Stomach smooth muscle (tissue), 2 donors: Measurements from ENCODE around the gene MRPL23.

Experiments used
- H3K27ac ChIP-seq: one replicate; pipeline ENCODE4 v1.7.0; 2013; ENCODE audit warnings: mild to moderate bottlenecking, low read length, inconsistent platforms
- H3K27me3 ChIP-seq, 2 donors: one replicate each; pipeline ENCODE4 v1.7.0; 2013; ENCODE audit warnings: low read length in 2 of 2; ENCODE audit not compliant: insufficient read depth in 2 of 2, control insufficient read depth in 1 of 2
- H3K36me3 ChIP-seq, 2 donors: one replicate each; pipeline ENCODE4 v1.7.0; 2013; ENCODE audit warnings: low read length in 2 of 2; ENCODE audit not compliant: control insufficient read depth in 2 of 2, insufficient read depth in 2 of 2
- H3K4me1 ChIP-seq: one replicate; pipeline ENCODE4 v1.7.0; 2013; ENCODE audit warnings: low read length; ENCODE audit not compliant: control insufficient read depth, insufficient read depth
- H3K4me3 ChIP-seq, 2 donors: one replicate each; pipeline ENCODE4 v1.7.0; 2013; ENCODE audit warnings: low read length in 2 of 2
- H3K9ac ChIP-seq, 2 donors: one replicate each; pipeline ENCODE4 v1.7.0; 2013; ENCODE audit warnings: low read length in 2 of 2, mild to moderate bottlenecking in 1 of 2
- H3K9me3 ChIP-seq, 2 donors: one replicate each; pipeline ENCODE4 v1.7.0; 2013; ENCODE audit warnings: low read length in 2 of 2; ENCODE audit not compliant: control insufficient read depth in 2 of 2
- donor health status: healthy.
- donor health status: Pancreatic carcinoma.

The MRPL23 gene

DNA sequence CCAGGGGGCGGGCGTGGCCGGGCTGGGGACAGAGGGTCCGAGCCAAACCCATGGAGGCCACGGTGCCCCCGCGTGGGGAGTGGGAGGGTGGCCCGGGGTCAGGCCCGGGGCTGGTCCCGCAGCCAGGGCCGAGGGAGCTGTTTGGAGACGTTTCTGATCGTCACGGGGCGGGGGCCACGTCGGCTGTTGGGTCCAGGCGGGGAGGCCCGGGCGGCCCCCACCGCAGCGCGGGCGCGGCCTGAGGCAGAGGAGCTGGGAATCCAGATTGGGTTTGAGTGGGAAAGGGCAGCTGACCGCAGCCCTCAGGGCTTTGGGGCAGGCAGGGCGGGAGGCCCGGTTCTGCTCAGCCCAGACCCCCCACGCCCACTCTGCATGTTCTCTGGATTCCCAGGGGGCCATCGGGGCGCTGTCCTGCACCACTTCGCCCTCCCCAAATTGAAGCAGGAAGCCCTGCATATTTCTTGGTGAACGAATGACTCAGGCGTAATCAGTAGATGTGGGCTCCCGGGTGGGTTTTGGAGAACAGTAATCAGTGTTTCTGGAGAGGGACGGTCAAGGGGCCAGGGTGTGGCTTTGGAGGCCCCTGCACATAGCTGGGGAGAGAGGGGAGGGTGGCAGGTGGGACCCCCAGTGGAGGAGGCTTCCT, 583 bp downstream of the MRPL23 start:
- no peaks in the 10 kb centered on the region for H3K36me3 ChIP-seq
- no peaks in the 10 kb centered on the region for H3K27me3 ChIP-seq
- H3K4me1 ChIP-seq, result no peaks in the 10 kb centered on the region
- no peak overlapping the region for H3K4me3 ChIP-seq
- H3K9me3 ChIP-seq, result no peaks in the 10 kb centered on the region
- no peak overlapping the region for H3K9ac ChIP-seq
- no peak overlapping the region for H3K27ac ChIP-seq

DNA sequence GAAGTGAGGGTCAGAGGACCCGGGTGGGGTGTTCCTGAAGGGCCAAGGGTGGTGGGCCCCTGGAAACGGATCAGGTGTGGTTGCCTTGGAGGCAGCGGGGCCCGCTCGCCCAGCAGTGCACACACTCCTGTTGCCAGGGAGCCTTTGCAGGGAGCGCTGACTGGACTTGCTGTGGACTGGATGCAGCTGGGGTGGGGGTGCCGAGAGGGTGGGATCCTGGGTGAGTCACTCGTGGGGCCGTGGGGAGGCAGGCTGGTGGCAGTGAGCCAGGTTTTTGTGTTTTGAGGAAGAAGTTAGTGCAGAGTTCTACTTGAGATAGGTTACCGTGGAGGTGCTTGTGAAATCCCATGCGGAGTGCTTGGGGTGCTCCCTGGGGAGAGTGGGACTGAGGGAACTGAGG, 1.3 kb downstream of the MRPL23 start:
- H3K27ac ChIP-seq, result no peak overlapping the region
- no peaks in the 10 kb centered on the region for H3K4me1 ChIP-seq
- H3K4me3 ChIP-seq, result no peak overlapping the region

DNA sequence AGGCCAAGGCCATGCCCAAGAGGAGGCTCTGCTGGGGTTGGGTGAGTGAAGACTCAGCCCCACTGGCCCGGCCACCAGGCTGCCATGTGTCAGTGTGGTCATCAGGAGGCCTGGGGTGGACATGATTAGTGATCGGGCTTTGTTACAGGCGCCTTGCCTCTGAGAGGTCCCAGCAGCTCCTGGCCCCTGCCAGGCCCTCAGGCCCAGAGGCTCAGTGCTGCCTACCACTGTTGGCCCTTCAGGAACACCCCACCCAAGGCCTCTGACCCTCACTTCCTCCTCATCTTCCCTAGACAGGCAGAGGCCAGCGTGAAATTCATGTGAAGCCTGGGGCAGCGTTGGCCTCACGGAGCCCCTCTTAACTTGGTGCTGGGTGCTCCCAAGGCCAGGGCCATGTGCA, 2.2 kb downstream of the MRPL23 start:
- Histone ChIP-seq H3K36me3 (no peaks in the 10 kb centered on the region), H3K27ac (no peak overlapping the region), H3K4me3 (no peak overlapping the region), H3K9me3 (no peaks in the 10 kb centered on the region), H3K27me3 (no peaks in the 10 kb centered on the region), H3K4me1 (no peaks in the 10 kb centered on the region), H3K9ac (no peak overlapping the region)

More for the DNA sequence above, 1.3 kb downstream of the MRPL23 start:
- no peaks in the 10 kb centered on the region for H3K27me3 ChIP-seq
- no peaks in the 10 kb centered on the region for H3K9me3 ChIP-seq
- no peak overlapping the region for H3K9ac ChIP-seq
- no peaks in the 10 kb centered on the region for H3K36me3 ChIP-seq

DNA sequence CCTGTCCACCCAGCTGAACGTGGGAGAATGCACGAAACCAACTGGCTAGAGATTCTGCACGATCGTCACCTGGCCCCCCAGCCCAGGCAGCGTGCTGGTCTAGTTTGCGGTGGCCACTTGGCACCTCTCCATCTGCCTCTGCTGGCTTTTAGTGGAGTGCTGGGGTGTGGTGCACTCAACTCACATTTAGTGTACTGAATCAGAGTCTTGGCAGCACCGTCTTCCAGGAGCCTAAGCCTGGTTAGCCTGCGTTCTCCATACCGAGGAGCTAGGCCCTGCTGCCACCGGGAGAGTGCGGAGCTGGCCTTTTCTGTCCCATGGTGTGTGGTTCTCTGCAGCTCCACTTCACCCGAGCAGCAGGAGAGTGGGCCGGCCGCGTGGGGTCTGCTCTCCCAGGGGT, 2.8 kb downstream of the MRPL23 start:
- H3K27me3 ChIP-seq, result no peaks in the 10 kb centered on the region
- no peak overlapping the region for H3K9ac ChIP-seq
- no peak overlapping the region for H3K4me3 ChIP-seq
- H3K27ac ChIP-seq, result no peak overlapping the region
- H3K4me1 ChIP-seq, result no peaks in the 10 kb centered on the region
- H3K36me3 ChIP-seq, result no peaks in the 10 kb centered on the region
- no peaks in the 10 kb centered on the region for H3K9me3 ChIP-seq

DNA sequence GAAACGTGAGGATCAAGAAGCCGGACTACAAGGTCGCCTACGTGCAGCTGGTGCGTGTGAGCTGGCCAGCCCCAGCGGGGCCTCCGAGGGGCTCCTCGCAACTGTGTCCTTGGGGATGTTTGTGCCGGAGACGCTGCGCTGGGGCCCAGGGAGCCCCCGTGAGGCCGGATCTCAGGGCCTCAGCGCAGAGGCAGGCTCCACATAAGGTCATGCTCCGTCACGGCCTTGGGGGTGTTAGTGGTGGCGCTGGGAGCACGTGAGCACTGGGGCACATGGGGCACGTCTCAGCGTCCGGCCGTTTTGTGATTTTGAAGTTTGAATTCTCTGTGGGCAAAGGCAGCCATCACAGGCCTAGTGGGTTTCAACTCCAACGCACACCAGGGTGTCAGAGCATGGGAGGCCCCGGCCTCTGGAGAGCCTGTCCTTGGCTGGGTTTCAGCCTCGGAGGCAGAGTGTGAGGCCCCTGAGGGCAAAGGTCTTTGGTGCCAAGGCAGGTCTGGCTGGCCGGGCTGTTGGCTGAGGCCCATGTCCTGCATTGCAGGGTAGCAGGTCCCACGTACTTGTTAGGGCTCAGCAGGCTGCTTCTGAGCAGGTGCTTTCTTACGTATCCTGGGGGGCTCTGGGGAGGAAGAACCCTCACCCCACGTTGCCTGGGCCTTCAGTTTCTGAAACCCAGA, 5.8 kb downstream of the MRPL23 start:
- Histone ChIP-seq H3K4me3 (no peak overlapping the region), H3K36me3 (no peaks in the 10 kb centered on the region), H3K4me1 (no peaks in the 10 kb centered on the region), H3K9ac (no peak overlapping the region), H3K9me3 (no peaks in the 10 kb centered on the region), H3K27ac (no peak overlapping the region), H3K27me3 (no peaks in the 10 kb centered on the region)

DNA sequence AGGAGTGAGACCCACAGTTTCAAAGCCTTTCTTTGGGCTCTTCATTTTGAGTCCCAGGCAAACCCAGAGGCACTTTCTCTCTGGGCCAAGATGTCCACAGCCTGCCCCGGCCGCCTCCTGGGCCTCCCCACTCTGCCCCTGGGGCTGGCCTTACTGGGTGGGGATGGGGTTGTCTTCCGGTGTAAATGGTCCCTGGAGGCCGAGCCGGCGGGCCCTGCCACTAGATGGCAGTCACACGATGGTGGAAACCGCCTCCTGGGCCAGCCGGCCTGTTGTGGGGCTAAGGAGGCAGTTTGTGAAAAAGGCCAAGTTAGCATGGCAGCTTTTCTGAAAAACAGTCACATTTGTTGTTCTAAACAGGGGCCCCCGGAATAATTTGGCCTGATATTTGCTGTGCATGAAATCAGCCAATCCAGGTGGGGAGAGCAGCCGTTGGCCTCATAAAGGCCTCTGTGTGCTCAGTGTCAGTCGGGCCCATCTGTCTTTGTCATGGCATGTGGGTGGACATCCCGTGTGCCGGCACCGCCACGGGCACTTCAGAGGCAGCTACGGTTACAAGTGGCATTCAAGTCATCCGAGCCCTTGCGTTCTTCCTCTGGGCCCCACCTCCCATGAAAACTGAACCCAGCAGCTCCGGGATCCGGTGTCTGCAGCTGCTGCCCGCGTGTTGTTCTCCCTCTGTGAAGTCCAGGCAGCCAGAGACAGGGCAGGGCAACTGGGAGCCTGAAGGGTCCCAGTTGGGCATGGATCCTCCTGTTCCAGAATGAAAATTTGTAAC, 6.5 kb downstream of the MRPL23 start:
- Histone ChIP-seq H3K9me3 (no peaks in the 10 kb centered on the region), H3K4me1 (no peaks in the 10 kb centered on the region), H3K4me3 (no peak overlapping the region), H3K9ac (no peak overlapping the region), H3K27me3 (no peaks in the 10 kb centered on the region), H3K36me3 (no peaks in the 10 kb centered on the region), H3K27ac (no peak overlapping the region)

DNA sequence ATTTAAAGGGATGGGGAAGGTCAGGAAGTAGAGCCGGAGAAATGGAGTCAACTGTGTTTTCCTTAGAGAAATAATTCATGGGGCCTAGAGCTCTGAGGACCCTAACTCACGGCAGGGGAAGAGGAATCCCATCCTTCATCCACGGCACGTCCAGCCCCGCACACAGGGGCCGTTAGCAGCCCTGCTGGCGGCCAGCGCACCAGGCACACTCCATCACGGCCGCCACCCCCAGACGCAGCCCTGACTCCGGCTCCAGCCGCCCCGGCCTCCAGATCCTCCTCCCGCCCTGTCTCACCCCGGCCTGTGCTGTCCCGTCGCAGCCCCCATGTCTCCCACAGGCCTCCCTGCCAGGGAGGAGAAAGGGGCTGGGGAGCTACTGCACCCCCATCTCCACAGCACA, 11.2 kb downstream of the MRPL23 start:
- no peak overlapping the region for H3K4me3 ChIP-seq
- no peaks in the 10 kb centered on the region for H3K4me1 ChIP-seq
- no peak overlapping the region for H3K27ac ChIP-seq
- no peaks in the 10 kb centered on the region for H3K27me3 ChIP-seq
- no peaks in the 10 kb centered on the region for H3K9me3 ChIP-seq
- no peaks in the 10 kb centered on the region for H3K36me3 ChIP-seq
- no peak overlapping the region for H3K9ac ChIP-seq

DNA sequence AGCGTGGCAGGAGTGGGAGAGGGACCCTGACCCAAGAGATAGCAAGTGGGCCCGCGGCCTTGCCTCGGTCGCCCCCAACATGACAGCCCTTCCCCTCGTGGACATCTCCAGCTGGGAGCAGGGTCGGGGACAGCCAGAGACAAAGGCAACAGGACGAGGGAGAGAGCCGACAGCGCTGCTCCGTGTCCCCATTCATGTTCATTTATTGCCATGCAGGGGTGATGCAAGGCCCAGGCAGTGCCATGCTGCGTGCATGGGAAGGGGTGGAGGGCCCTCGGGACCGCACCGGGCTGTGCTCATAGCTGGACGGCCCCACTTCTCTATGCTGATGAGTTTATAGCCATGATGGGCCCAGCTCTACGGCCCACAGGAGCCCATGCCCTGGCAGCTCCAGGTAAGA, 12.7 kb downstream of the MRPL23 start:
- no peak overlapping the region for H3K4me3 ChIP-seq
- no peaks in the 10 kb centered on the region for H3K27me3 ChIP-seq
- H3K4me1 ChIP-seq, result no peaks in the 10 kb centered on the region
- no peak overlapping the region for H3K27ac ChIP-seq
- no peaks in the 10 kb centered on the region for H3K9me3 ChIP-seq
- no peak overlapping the region for H3K9ac ChIP-seq
- H3K36me3 ChIP-seq, result no peaks in the 10 kb centered on the region

DNA sequence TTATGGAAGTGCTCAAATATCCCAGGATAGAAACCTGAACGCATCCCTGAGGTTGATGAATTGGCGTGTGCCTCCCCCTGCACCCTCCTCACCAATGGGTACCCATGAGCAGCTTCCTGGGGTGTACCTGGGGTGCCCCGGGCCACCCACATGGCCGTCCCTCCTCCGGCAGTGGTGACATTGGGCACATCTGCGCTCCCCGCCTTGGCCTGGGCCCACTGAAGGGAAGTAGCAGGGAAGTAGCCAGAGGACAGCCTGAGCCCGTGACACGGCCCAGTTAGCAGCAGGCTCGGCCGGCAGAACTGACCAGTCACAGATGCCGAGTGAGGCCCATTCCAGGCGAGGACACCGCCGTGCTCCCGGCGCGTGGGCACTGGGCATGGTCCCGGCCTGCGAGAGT, 16.7 kb downstream of the MRPL23 start:
- Histone ChIP-seq H3K9me3 (no peaks in the 10 kb centered on the region), H3K4me3 (no peak overlapping the region), H3K27me3 (no peaks in the 10 kb centered on the region), H3K27ac (no peak overlapping the region), H3K36me3 (no peaks in the 10 kb centered on the region), H3K9ac (no peak overlapping the region), H3K4me1 (no peaks in the 10 kb centered on the region)

DNA sequence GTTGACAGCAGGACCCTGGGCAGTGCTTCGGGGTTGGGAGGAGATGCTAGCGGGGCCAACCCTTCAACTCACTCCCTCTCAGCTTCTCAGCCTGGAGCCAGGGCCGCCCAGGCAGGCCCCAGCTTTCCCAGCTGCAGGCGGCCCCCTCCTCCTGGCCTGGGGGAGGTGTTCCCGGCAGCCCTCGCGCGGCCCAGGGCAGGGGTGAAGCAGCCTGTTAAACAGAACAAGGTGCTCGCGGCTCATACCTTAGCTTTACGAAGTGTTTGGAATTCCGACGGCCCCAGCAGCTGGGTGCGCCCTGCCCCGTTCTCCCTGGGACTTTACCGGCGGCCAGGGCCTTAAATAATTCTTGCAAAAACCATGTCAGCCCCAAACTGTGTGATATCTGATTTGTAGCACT, 17.2 kb downstream of the MRPL23 start:
- H3K36me3 ChIP-seq, result no peaks in the 10 kb centered on the region
- no peaks in the 10 kb centered on the region for H3K27me3 ChIP-seq
- H3K9ac ChIP-seq, result no peak overlapping the region
- H3K27ac ChIP-seq, result no peak overlapping the region
- H3K9me3 ChIP-seq, result no peaks in the 10 kb centered on the region
- no peak overlapping the region for H3K4me3 ChIP-seq
- no peaks in the 10 kb centered on the region for H3K4me1 ChIP-seq

DNA sequence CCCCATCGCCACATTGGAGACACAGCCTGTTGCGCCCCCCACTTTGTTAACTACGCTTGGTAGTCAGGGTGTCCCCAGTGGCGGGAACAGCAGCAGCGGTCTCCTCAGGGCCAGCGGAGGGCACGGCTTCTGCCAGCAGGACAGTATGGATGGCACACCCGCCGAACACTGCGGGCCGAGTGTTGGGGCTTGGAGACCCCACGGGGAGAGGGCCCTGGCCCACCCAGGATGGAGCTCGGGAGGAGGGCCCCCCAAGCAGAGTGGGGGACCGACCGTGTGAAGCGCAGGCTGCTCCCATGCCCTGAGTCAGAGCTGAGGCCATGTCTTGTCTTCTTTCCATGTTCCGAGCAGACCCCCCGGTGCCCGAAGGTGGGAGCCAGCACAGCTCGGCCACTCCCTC, 17.8 kb downstream of the MRPL23 start:
- Histone ChIP-seq H3K9me3 (no peaks in the 10 kb centered on the region), H3K36me3 (no peaks in the 10 kb centered on the region), H3K9ac (no peak overlapping the region)

More for the DNA sequence above, 17.8 kb downstream of the MRPL23 start:
- no peak overlapping the region for H3K4me3 ChIP-seq
- no peaks in the 10 kb centered on the region for H3K4me1 ChIP-seq
- H3K27ac ChIP-seq, result no peak overlapping the region
- no peaks in the 10 kb centered on the region for H3K27me3 ChIP-seq
